H1 (cell line): ENCODE measurements around the gene MAP1B. TPM values are rescaled to one million over a fixed set of nuclear protein-coding genes. Genes with fewer than 3 reads are reported as not detected.

Experiments
- CTCF ChIA-PET: fragments of 300-600 bp; sonication (Branson Sonifier 250); formaldehyde crosslinking; loops from one replicate; lab custom pipeline; 2021; ENCODE audit not compliant: partially characterized antibody; lab: Charles Lee
- POLR2A ChIA-PET: fragments of 300-600 bp; sonication (Branson Sonifier 250); formaldehyde crosslinking; loops from one replicate; lab custom pipeline; 2021; ENCODE audit warnings: inconsistent platforms; ENCODE audit not compliant: partially characterized antibody; lab: Charles Lee
- DNase-seq, 2 experiments: peaks; one replicate each; pipeline versions ENCODE4 v3.0.0 to v3.0.0-alpha.2; 2010 to 2022; ENCODE audit warnings: low spot score in 2 of 2, low read depth in 1 of 2, mixed read lengths in 1 of 2
- FAIRE-seq: peaks from 2 replicates; lab custom pipeline; 2011; peaks lifted over from hg19 to GRCh38; lab: Jason Lieb, UNC
- H2AFZ ChIP-seq: 2 replicates; pipeline ENCODE4 v1.8.1; 2012; ENCODE audit warnings: low read length, inconsistent platforms
- H2AK5ac ChIP-seq: 2 replicates; pipeline ENCODE4 v1.6.1; 2013; ENCODE audit warnings: low read depth, low read length
- H2BK120ac ChIP-seq: replicated peaks from 2 replicates; pipeline ENCODE3; 2013; ENCODE audit warnings: low read depth, low read length, inconsistent platforms
- H2BK12ac ChIP-seq: 2 replicates; pipeline ENCODE4 v1.6.1; 2013; ENCODE audit warnings: low read depth, low read length
- H2BK15ac ChIP-seq: 2 replicates; pipeline ENCODE4 v1.6.1; 2013; ENCODE audit warnings: low read length
- H2BK20ac ChIP-seq: 2 replicates; pipeline ENCODE4 v1.6.1; 2013; ENCODE audit warnings: low read length
- H2BK5ac ChIP-seq: 2 replicates; pipeline ENCODE4 v1.6.1; 2013; ENCODE audit warnings: low read depth, low read length
- H3K14ac ChIP-seq: 2 replicates; pipeline ENCODE4 v1.6.1; 2013; ENCODE audit warnings: inconsistent platforms; ENCODE audit not compliant: insufficient read length
- H3K18ac ChIP-seq: 2 replicates; pipeline ENCODE4 v1.6.1; 2013; ENCODE audit warnings: low read length; ENCODE audit errors: extremely low read depth
- H3K23ac ChIP-seq: 2 replicates; pipeline ENCODE4 v1.6.1; 2013; ENCODE audit warnings: inconsistent platforms; ENCODE audit not compliant: insufficient read length
- H3K23me2 ChIP-seq: 2 replicates; pipeline ENCODE4 v1.6.1; 2013; ENCODE audit warnings: low read depth, low read length
- H3K27ac ChIP-seq: 2 replicates; pipeline ENCODE4 v1.6.1; 2011; ENCODE audit warnings: low read depth, low read length, inconsistent platforms
- H3K27me3 ChIP-seq, 4 experiments: replicated peaks in 1 of 4; 1 replicate in 1 of 4; 2 replicates in 3 of 4; pipeline versions ENCODE4 v1.6.1 to v1.8.1; 2011 to 2013; ENCODE audit warnings: low read length in 3 of 4, mild to moderate bottlenecking in 3 of 4, inconsistent platforms in 2 of 4, mixed read lengths in 2 of 4, moderate library complexity in 1 of 4; ENCODE audit not compliant: control insufficient read depth in 3 of 4, insufficient read depth in 3 of 4; ENCODE audit errors: extremely low read depth in 1 of 4
- H3K36me3 ChIP-seq, 4 experiments: 2 replicates each; pipeline versions ENCODE4 v1.6.1 to v1.8.1; 2011 to 2013; ENCODE audit warnings: mild to moderate bottlenecking in 4 of 4, low read length in 3 of 4, moderate library complexity in 2 of 4, control low read depth in 1 of 4, inconsistent platforms in 1 of 4; ENCODE audit not compliant: insufficient read depth in 4 of 4, control insufficient read depth in 2 of 4
- H3K4ac ChIP-seq: replicated peaks from 2 replicates; pipeline ENCODE3; 2013; ENCODE audit warnings: low read length, low read depth, mixed read lengths, inconsistent platforms; ENCODE audit not compliant: insufficient read length
- H3K4me1 ChIP-seq, 4 experiments: replicated peaks in 1 of 4; 1 replicate in 1 of 4; 2 replicates in 3 of 4; pipeline versions ENCODE4 v1.6.1 to v1.8.1; 2011 to 2013; ENCODE audit warnings: low read length in 3 of 4, inconsistent platforms in 2 of 4, mixed read lengths in 1 of 4; ENCODE audit not compliant: insufficient read depth in 4 of 4, control insufficient read depth in 3 of 4
- H3K4me2 ChIP-seq, 2 experiments: 2 replicates each; pipeline versions ENCODE4 v1.6.1 to v1.8.1; 2011 to 2013; ENCODE audit warnings: low read depth in 2 of 2, low read length in 2 of 2, control low read depth in 1 of 2, inconsistent platforms in 1 of 2, mild to moderate bottlenecking in 1 of 2; ENCODE audit not compliant: insufficient read depth in 1 of 2
- H3K4me3 ChIP-seq, 4 experiments: fragments of 200-600, 300-600 bp in 1 of 4; sonication (generic), shearing (Covaris generic), sonication (Bioruptor Twin) in 1 of 4; 2 replicates each; pipeline versions ENCODE4 v1.5.1 to v1.8.1; 2011 to 2016; ENCODE audit warnings: low read length in 4 of 4, low read depth in 3 of 4, control low read depth in 2 of 4, inconsistent platforms in 2 of 4, mild to moderate bottlenecking in 2 of 4, mixed read lengths in 1 of 4, moderate library complexity in 1 of 4; ENCODE audit not compliant: insufficient read depth in 2 of 4; ENCODE audit errors: extremely low read depth in 1 of 4
- H3K56ac ChIP-seq: replicated peaks from 2 replicates; pipeline ENCODE3; 2013; ENCODE audit warnings: low read depth, mild to moderate bottlenecking, mixed read lengths, low read length, inconsistent platforms; ENCODE audit not compliant: insufficient read length
- H3K79me1 ChIP-seq: 2 replicates; pipeline ENCODE4 v1.6.1; 2013; ENCODE audit warnings: low read depth, low read length, control low read depth
- H3K79me2 ChIP-seq, 2 experiments: 2 replicates each; pipeline versions ENCODE4 v1.6.1 to v1.8.1; 2012 to 2013; ENCODE audit warnings: low read length in 2 of 2, mild to moderate bottlenecking in 2 of 2, inconsistent platforms in 1 of 2; ENCODE audit not compliant: insufficient read depth in 2 of 2, control insufficient read depth in 1 of 2
- H3K9ac ChIP-seq, 4 experiments: replicated peaks in 1 of 4; 1 replicate in 1 of 4; 2 replicates in 3 of 4; pipeline versions ENCODE4 v1.6.1 to v1.8.1; 2011 to 2013; ENCODE audit warnings: low read depth in 3 of 4, low read length in 3 of 4, control low read depth in 2 of 4, mild to moderate bottlenecking in 2 of 4, moderate library complexity in 2 of 4, inconsistent platforms in 1 of 4; ENCODE audit errors: extremely low read depth in 1 of 4
- H3K9me3 ChIP-seq, 2 experiments: 2 replicates each; pipeline versions ENCODE4 v1.6.1 to v1.8.1; 2012 to 2013; ENCODE audit warnings: mild to moderate bottlenecking in 2 of 2, moderate library complexity in 2 of 2, control low read depth in 1 of 2, inconsistent platforms in 1 of 2, low read depth in 1 of 2, low read length in 1 of 2, mixed read lengths in 1 of 2; ENCODE audit not compliant: insufficient read depth in 2 of 2
- H4K20me1 ChIP-seq, 2 experiments: replicated peaks in 1 of 2; 2 replicates each; pipeline versions ENCODE3 to v1.8.1; 2011 to 2013; ENCODE audit warnings: inconsistent platforms in 2 of 2, low read length in 2 of 2, mild to moderate bottlenecking in 1 of 2; ENCODE audit not compliant: insufficient read depth in 2 of 2, control insufficient read depth in 1 of 2
- H4K5ac ChIP-seq: 2 replicates; pipeline ENCODE4 v1.6.1; 2013; ENCODE audit warnings: low read length, low read depth, mixed read lengths, inconsistent platforms; ENCODE audit not compliant: insufficient read length
- H4K8ac ChIP-seq: 2 replicates; pipeline ENCODE4 v1.8.0; 2013; ENCODE audit warnings: mild to moderate bottlenecking, moderate library complexity, low read length, inconsistent platforms; ENCODE audit not compliant: insufficient read depth; ENCODE audit errors: extremely low read depth
- H4K91ac ChIP-seq: replicated peaks from 2 replicates; pipeline ENCODE3; 2013; ENCODE audit warnings: low read length, mixed read lengths, inconsistent platforms; ENCODE audit not compliant: insufficient read length
- GTF2F1 ChIP-seq: IDR thresholded peaks from 2 replicates; pipeline ENCODE4 v1.6.1; 2012; ENCODE audit warnings: low read depth, low read length, improper control_type of control experiment, borderline replicate concordance
- RAD21 ChIP-seq, 2 experiments: IDR thresholded peaks in 1 of 2; conservative IDR thresholded peaks in 1 of 2; 2 replicates each; pipeline ENCODE4 v1.6.1; 2011; ENCODE audit warnings: low read depth in 2 of 2, low read length in 2 of 2, improper control_type of control experiment in 1 of 2, inconsistent platforms in 1 of 2, mild to moderate bottlenecking in 1 of 2, moderate library complexity in 1 of 2
- WGBS, 2 experiments: shearing (Covaris generic) in 1 of 2; methylation state at CpG; one replicate each; pipeline versions ENCODE4 v1.1.6 to v1.1.7; 2013 to 2015; ENCODE audit warnings: low lambda C conversion rate in 2 of 2, mixed read lengths in 2 of 2, inconsistent platforms in 1 of 2, low coverage in 1 of 2, missing lambda C conversion rate in 1 of 2; ENCODE audit not compliant: insufficient replicate concordance in 2 of 2, insufficient coverage in 1 of 2, insufficient read length in 1 of 2; ENCODE audit errors: extremely low coverage in 1 of 2, missing lambda C conversion rate in 1 of 2; 5-methylcytosine and 5-hydroxymethylcytosine counted together
- polyA plus RNA-seq, 7 experiments: library from polyadenylated mRNA; depleted of rRNA in 3 of 7; stranded (reverse) in 5 of 7; unstranded in 2 of 7; fragments of >200 nt in 5 of 7; fragments of 200-250 nt in 2 of 7; gene quantifications; 1 replicate in 5 of 7; 2 replicates in 1 of 7; 4 replicates in 1 of 7; pipeline versions ENCODE4 v1.2.1 to v1.2.3, GENCODE V29; 2011 to 2013; ENCODE audit warnings: missing spikeins in 2 of 7, mixed read lengths in 2 of 7
- total RNA-seq: library from RNA; stranded (reverse); fragmentation: NEBNext Ultra II Directional; extraction: Animal tissue kit (Norgen Biotek cat#: 25700); gene quantifications from 2 replicates; pipeline ENCODE4 v1.2.1, GENCODE V29; 2021

The MAP1B gene
- total and polyA plus RNA-seq, 2 of the 8 experiments (the other 6 are each of a cell fraction or from before 2014, with no cell fraction given) = 24.5 to 120 TPM

GRCh38 chr5:72149742-72150141 lies 42.5 kb downstream of the MAP1B start:
- DNase-seq = no peak
- no peak overlapping the region for H2BK120ac ChIP-seq
- H3K79me1 ChIP-seq = no peaks in the 10 kb centered on the region; the same call in none of the 2 replicates
- H3K14ac ChIP-seq = no peak overlapping the region
- H4K5ac ChIP-seq = no peak overlapping the region
- no peak overlapping the region for H3K4me2 ChIP-seq
- H3K18ac ChIP-seq = no peak overlapping the region
- no peak overlapping the region for H3K23ac ChIP-seq
- H2AK5ac ChIP-seq = no peak overlapping the region
- no peak overlapping the region for H2AFZ ChIP-seq
- no peak overlapping the region for H2BK20ac ChIP-seq
- no peak overlapping the region for H3K4me3 ChIP-seq
- peaks cover 0 to 1% of the 10 kb centered on the region in 2 experiments for H4K20me1 ChIP-seq
- H3K79me2 ChIP-seq = peaks cover 0 to 24% of the 10 kb centered on the region in 2 experiments; a peak in 3 of 4 replicates
- H3K9ac ChIP-seq = no peak overlapping the region
- H3K9me3 ChIP-seq = no peaks in the 10 kb centered on the region
- no peak overlapping the region for H4K91ac ChIP-seq
- H2BK15ac ChIP-seq = no peak overlapping the region
- FAIRE-seq = no peak
- H2BK5ac ChIP-seq = no peak overlapping the region
- TF ChIP-seq RAD21 (IDR thresholded peaks at IDR 0.05 in 1 of 2, conservative IDR thresholded peaks at IDR 0.05 in 1 of 2; ENCODE audit: low read depth in 2 of 2, low read length in 2 of 2) (no peak), GTF2F1 (no peak)
- H3K4ac ChIP-seq = no peak overlapping the region
- H3K56ac ChIP-seq = no peak overlapping the region
- WGBS, 2 experiments = 91% methylated on average over 2 of the region's 2 CpGs; no CpG with 5 or more reads in 1 of the 2 experiments
- H2BK12ac ChIP-seq = no peak overlapping the region
- no peak overlapping the region for H4K8ac ChIP-seq
- peaks cover 0 to 10% (median 1%) of the 10 kb centered on the region in 4 experiments; a peak in 2 of 8 replicates for H3K36me3 ChIP-seq
- peaks cover 0 to 24% (median 17%) of the 10 kb centered on the region in 4 experiments; a peak in 5 of 7 replicates for H3K4me1 ChIP-seq
- ChIA-PET CTCF (interaction anchor here (0.6 to 2.1 kb wide), 5 partner anchors 11 to 116 kb away, joined by 3 to 5 read pairs (median 3); no protein-coding TSS in a partner anchor), POLR2A (no interaction called here)
- no peak overlapping the region for H3K27ac ChIP-seq
- H3K23me2 ChIP-seq = no peaks in the 10 kb centered on the region
- H3K27me3 ChIP-seq = no peaks in the 10 kb centered on the region
